Activated CD8-positive, alpha-beta memory T cell treated with anti-CD3 and anti-CD28 coated beads for 4 hours (primary cell): ENCODE data around the gene KSR1.
"Not testable (repeated sequence)": the region's sequence is repeated elsewhere in the genome, so short reads cannot be mapped to it uniquely, and the experiment has no call there.

Experiments
- DNase-seq, 2 donors: peaks; one replicate each; pipeline ENCODE4 v3.0.0-alpha.2; 2020; ENCODE audit warnings: low read depth in 2 of 2

Gene KSR1

GRCh38 chr17:27633312-27634025, 177.2 kb downstream of the KSR1 start:
- no peak for DNase-seq

GRCh38 chr17:27634026-27634335, 177.7 kb downstream of the KSR1 start:
- DNase-seq = no peak

- no peak for DNase-seq
These were observed 178.5 kb downstream of the KSR1 start for GRCh38 chr17:27634776-27635175.

GRCh38 chr17:27635275-27635823, 179.1 kb downstream of the KSR1 start:
- no peak for DNase-seq

GRCh38 chr17:27636005-27636520, 179.8 kb downstream of the KSR1 start:
- DNase-seq = not testable (repeated sequence)

DNA sequence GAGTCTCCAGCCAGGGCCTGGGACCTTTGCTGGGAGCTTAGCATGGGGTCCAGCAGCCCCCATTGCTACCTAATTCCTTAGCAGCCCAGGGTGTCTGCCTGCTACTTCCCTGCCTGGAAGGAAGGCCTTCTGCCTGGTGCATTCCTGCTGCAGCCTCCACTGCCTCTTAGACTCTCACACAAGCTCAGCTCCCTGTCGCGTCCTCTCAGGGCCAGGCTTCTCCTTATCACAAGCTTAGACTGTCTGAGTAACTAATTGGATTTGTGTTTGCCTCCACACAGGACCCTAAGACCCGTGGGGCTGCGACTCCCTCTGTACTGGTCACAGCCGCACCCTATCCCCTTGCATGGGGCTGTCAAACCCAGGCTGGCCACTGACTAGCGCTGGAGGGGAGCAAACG, 181.6 kb downstream of the KSR1 start:
- not testable (repeated sequence) for DNase-seq

DNA sequence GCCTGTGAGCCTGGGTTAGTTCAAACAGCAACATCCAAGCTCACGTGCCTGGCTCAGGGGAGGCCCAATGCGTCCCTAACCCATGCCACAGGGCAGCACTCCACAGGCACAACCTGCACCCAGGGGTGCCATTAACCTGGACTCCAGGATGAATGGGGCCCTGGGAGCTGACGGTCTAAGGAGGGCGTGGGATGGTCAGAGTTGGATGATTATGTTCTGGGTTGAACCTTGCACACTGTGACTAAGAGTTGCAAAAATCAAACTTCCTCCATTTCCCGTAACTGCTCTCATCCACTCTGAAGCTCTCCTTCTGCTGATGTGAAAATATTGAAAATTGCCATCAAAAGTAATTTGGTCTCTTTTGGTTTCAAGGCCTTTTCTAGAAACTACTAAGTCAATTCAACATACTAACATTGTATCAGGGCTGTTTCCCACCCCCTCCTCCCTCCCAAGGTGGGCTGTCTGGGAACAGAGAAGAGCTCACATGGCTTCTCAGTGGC, 182.2 kb downstream of the KSR1 start:
- DNase-seq = not testable (repeated sequence)

DNA sequence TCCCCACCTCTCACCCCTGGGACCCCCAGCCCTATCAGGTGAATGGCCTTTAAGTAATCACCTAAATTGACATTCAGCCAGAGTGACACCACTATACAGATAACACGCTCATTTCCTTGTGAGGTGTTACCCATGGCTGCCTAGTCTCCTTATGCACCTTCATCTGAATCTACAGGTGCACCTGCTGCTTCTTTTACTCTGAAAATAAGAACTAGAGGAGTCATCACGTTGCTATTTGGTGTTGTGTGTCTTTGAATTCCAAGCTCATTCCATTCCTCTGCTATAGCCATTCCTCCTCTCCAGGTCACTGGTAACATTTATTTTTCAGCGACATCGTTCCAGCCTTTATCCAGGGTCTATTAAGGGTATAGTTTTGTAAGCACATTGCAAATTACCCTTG, 184.5 kb downstream of the KSR1 start:
- no peak for DNase-seq

DNA sequence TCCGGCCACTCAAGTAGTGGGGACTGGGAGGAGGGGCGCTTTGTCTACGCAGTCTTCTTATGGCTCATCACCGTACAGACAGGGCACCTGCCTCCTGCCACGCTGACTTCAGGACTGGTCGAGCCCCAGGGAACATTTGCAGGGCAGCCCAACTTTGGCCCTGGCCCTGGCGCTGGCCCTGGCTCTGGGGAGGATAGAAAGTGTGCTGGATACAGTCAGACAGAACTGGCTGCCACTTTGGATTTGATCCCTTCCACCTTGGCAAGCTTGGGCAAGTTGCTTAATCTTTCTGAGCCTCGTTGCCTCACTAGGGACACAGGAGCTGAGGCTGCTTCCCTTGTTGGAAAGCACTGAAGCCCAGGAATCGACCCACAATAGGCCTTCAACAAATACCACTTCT, 188.3 kb downstream of the KSR1 start:
- DNase-seq = no peak

DNA sequence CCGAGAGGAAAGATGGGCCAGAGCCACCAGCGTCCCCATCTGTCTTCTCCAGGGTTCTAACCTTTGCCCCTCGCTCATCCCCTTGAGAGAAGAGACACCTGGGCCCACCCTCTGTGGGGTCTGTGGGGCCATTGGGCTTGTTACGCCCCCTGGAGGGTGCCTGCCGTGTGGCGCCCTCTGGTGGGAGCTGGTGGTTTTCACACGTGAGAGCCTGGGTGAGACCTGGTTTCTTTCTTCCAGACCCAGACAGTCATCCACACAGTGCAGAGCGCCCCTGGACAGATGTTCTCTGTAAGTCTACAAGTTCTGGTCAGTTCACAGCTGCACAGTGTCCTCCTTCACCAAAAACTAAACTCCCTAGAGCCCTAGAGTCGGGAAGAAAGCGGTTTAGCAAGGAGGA, 189.4 kb downstream of the KSR1 start:
- DNase-seq = not testable (repeated sequence)

- DNase-seq = no peak
These were observed 190.0 kb downstream of the KSR1 start for GRCh38 chr17:27646232-27646631.

DNA sequence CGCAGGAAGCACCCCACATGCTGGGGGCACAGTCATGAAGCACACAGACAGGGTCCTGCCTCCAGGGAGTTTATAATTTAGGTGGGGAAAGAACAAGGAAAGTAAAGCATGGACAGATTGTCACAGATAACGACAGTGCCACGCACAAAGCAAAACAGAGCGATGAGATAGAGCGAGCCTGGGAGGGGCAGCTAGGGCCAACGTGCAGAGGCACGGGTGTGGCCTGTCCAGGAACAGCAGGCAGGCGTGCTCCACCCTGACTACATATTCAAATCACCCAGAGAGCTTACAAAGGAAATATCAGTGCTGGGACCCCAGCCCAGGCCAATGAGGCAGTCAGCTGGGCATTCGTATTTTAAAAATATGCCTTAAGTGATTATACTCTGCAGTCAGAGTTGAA, 191.5 kb downstream of the KSR1 start:
- no peak for DNase-seq

DNA sequence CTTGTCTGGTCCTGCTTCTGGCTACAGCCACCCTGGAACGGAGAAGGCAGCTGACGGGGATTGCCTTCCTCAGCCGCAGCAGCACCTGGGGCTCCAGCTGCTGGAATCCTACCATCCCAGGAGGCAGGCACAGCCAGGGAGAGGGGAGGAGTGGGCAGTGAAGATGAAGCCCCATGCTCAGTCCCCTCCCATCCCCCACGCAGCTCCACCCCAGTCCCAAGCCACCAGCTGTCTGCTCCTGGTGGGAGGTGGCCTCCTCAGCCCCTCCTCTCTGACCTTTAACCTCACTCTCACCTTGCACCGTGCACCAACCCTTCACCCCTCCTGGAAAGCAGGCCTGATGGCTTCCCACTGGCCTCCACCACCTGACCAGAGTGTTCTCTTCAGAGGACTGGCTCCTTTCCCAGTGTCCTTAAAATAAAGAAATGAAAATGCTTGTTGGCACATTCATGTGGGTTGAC, 192.9 kb downstream of the KSR1 start:
- not testable (repeated sequence) for DNase-seq

GRCh38 chr17:27649929-27650328, 193.7 kb downstream of the KSR1 start:
- no peak for DNase-seq

- DNase-seq = no peak
These were observed 194.6 kb downstream of the KSR1 start for GRCh38 chr17:27650836-27651235.

GRCh38 chr17:27651411-27652345, 195.4 kb downstream of the KSR1 start:
- peak; percentile 21 to 48 for DNase-seq

DNA sequence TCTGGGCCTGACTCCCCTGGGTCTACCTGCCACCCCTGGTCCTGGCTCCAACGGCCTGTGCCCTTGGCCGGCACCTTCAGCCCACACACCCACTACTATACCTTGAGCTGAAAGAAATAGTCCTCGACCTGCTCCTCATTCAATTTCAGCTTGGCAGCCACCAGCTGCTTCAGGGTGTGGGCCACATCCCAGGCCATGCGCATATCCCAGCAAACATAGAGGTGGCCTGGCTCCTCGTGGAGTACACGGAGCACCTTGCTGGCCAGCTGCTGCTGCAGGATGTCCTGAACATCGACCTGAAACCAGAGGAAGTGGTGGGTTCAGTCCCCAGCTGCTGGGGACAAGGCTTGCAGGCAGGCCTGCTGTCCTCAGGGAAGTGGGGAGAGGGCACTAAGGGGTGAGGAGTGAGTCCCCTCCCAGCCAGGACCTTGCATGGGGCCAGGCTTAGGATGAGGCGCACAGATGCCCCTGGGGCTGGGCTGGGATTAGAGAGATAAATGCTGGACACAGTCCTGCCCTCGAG, 197.3 kb downstream of the KSR1 start:
- DNase-seq = not testable (repeated sequence)

DNA sequence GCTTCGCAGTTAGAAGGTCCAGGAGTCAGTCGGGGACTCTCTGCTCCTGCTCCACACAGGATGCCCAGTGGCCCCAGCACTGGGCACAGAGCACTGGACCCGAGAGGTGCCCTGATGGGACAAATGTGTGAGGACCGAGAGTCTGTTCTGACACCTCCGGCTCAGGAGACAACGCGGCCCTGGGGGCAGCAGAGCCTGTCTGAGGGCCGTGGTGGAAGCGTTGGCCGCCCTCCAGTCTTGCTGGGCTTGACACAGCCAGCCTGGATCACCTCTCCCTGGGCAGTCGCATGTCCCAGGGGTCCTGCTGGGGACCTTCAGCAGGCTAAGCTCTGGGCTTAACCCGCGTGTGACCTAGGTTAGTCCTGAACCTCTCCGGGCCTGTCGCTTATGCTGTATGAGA, 197.9 kb downstream of the KSR1 start:
- DNase-seq = no peak

DNA sequence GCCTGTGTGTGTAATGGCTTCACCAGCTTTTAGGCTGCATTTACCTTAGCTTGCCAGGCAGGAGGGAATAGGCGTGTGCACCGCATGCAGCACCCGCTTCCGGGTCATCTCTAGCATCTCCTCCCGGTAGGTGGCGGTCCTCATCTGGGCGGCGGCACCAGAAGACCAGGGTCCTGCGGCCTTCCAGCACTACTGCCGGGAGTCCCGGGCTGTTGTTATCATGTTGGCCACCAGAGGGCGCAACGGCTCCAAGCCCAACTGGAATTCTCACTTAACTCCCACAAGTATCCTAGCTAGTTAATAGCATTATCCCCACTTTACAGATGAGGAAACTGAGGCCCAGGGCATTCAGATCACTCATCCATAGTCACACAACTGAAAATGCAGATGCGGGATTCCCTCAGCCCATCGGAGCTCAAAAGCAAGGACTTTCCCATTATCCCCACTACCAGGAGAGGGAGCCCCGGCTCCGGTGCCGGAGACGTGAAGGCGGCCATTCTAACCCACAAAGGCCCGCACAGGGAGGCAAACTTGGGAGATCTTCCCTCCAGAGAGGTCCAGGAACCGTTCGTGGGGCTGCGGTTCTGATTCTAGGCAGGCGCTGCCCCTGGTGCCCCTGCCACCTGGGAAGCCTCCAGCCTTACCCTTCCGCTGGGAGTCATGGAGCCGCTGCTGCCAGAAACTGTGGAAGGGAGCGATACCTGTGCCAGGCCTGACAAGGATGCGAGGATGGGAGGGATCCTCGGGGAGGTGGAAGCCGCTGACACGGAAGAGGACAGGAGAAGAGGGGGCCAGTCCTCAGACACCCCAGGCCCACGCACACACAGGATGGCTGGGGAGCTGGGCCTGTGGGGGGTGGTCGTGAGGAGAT, 198.6 kb downstream of the KSR1 start:
- DNase-seq = peak in 1 of 2 donors; percentile 27

DNA sequence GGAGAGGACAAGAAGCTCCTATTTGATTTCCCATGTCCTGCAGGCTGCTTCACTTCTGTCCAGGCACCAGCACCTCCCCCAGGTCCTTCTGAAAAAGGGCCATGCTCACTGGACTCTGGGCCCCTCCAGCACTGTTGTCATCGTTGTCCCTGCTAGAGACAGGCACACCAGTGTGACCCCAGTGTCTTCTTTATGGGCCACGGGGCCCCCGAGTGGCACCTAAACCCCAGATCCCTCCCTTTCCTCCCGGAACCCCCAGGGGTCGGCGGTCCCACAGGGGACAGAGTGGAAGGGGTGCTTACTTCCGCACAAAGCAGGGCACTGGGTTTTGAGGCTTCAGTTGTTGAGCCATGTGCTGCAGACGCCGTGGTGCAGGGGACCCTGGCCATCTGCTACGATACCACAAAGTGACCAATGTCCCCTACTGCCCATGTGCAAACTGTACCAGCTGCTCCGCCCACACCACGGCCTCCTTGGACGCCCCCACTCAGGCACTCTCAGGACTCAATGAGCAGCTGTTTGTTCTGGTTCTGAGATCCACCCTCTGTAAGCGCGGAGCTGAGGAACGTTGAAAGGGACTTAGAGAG, 199.4 kb downstream of the KSR1 start:
- DNase-seq = not testable (repeated sequence)

- DNase-seq = not testable (repeated sequence)
These were observed 200.4 kb downstream of the KSR1 start for GRCh38 chr17:27656620-27657019.
